DMS53 treated with DMSO at 0.1 percent for 48 hours (cell line): ENCODE results near the gene SLFN14.
"Not testable (repeated sequence)": the region's sequence is repeated elsewhere in the genome, so short reads cannot be mapped to it uniquely, and the experiment has no call there.

Experiments
- DNase-seq: peaks from one replicate; lab custom pipeline; 2025; ENCODE audit not compliant: unreplicated experiment; lab: John Stamatoyannopoulos, UW

The SLFN14 gene

GRCh38 chr17:35523296-35523695 lies 37.3 kb downstream of the SLFN14 start:
- no peak for DNase-seq

- not testable (repeated sequence) for DNase-seq
Observed at GRCh38 chr17:35521654-35522256, 38.9 kb downstream of the SLFN14 start.

GRCh38 chr17:35521150-35521549 lies 39.5 kb downstream of the SLFN14 start:
- DNase-seq: no peak

GRCh38 chr17:35519906-35520442 lies 40.6 kb downstream of the SLFN14 start:
- peak; percentile 43 for DNase-seq

GRCh38 chr17:35519439-35519838 lies 41.2 kb downstream of the SLFN14 start:
- DNase-seq: peak; percentile 84

- DNase-seq: not testable (repeated sequence)
Observed at GRCh38 chr17:35518431-35518830, 42.2 kb downstream of the SLFN14 start.

- no peak for DNase-seq
Observed at GRCh38 chr17:35515027-35515426, 45.6 kb downstream of the SLFN14 start.

GRCh38 chr17:35514564-35514963 lies 46.1 kb downstream of the SLFN14 start:
- no peak for DNase-seq
